H9 (cell line): Measurements from ENCODE around the gene UBQLN3. TPM values are rescaled to one million over a fixed set of nuclear protein-coding genes. Genes with fewer than 3 reads are reported as not detected.

Source experiments
- DNase-seq: peaks from one replicate; pipeline ENCODE4 v3.0.0-alpha.2; 2017
- H2AFZ ChIP-seq: one replicate; pipeline ENCODE4 v1.6.1; 2013; ENCODE audit warnings: mild to moderate bottlenecking, low read length, control low read depth, moderate library complexity
- H2AK5ac ChIP-seq: 2 replicates; pipeline ENCODE4 v1.6.1; 2013; ENCODE audit warnings: low read length, control low read depth, mixed read lengths; ENCODE audit not compliant: insufficient read length
- H2BK120ac ChIP-seq: one replicate; pipeline ENCODE4 v1.6.1; 2013; ENCODE audit warnings: low read depth, mild to moderate bottlenecking, low read length, control low read depth, inconsistent platforms; ENCODE audit not compliant: poor library complexity, severe bottlenecking
- H2BK12ac ChIP-seq: 2 replicates; pipeline ENCODE4 v1.6.1; 2013; ENCODE audit warnings: low read length, control low read depth, mixed read lengths, low read depth; ENCODE audit not compliant: insufficient read length
- H2BK15ac ChIP-seq: 2 replicates; pipeline ENCODE4 v1.6.1; 2013; ENCODE audit warnings: low read depth, low read length, control low read depth
- H2BK20ac ChIP-seq: one replicate; pipeline ENCODE4 v1.6.1; 2013; ENCODE audit warnings: low read depth, mild to moderate bottlenecking, low read length, control low read depth, inconsistent platforms; ENCODE audit not compliant: poor library complexity, severe bottlenecking
- H2BK5ac ChIP-seq: 2 replicates; pipeline ENCODE4 v1.6.1; 2013; ENCODE audit warnings: low read length, control low read depth, mixed read lengths; ENCODE audit not compliant: insufficient read length
- H3K14ac ChIP-seq: 2 replicates; pipeline ENCODE4 v1.6.1; 2013; ENCODE audit warnings: low read length, control low read depth; ENCODE audit not compliant: insufficient read depth
- H3K18ac ChIP-seq: 2 replicates; pipeline ENCODE4 v1.6.1; 2013; ENCODE audit warnings: low read depth, mild to moderate bottlenecking, mixed read lengths, low read length, control low read depth; ENCODE audit not compliant: insufficient read length
- H3K23ac ChIP-seq: 2 replicates; pipeline ENCODE4 v1.6.1; 2013; ENCODE audit warnings: low read length, control low read depth, mixed read lengths, low read depth; ENCODE audit not compliant: insufficient read length
- H3K23me2 ChIP-seq: 2 replicates; pipeline ENCODE4 v1.6.1; 2013; ENCODE audit warnings: low read depth, mild to moderate bottlenecking, mixed read lengths, low read length, control low read depth; ENCODE audit not compliant: insufficient read length, poor library complexity, severe bottlenecking
- H3K27ac ChIP-seq: 2 replicates; pipeline ENCODE4 v1.5.1; 2013; ENCODE audit warnings: low read length, control low read depth, mixed read lengths, low read depth; ENCODE audit not compliant: insufficient read length
- H3K27me3 ChIP-seq: 2 replicates; pipeline ENCODE4 v1.6.1; 2013; ENCODE audit warnings: low read length, control low read depth, inconsistent platforms; ENCODE audit not compliant: insufficient read depth
- H3K4ac ChIP-seq: 2 replicates; pipeline ENCODE4 v1.6.1; 2013; ENCODE audit warnings: low read depth, mild to moderate bottlenecking, control low read depth, inconsistent platforms, low read length, moderate library complexity
- H3K4me1 ChIP-seq: 2 replicates; pipeline ENCODE4 v1.6.1; 2013; ENCODE audit warnings: low read length, control low read depth, inconsistent platforms; ENCODE audit not compliant: insufficient read depth
- H3K4me2 ChIP-seq: 2 replicates; pipeline ENCODE4 v1.6.1; 2013; ENCODE audit warnings: low read length, control low read depth, mixed read lengths; ENCODE audit not compliant: insufficient read length, insufficient read depth
- H3K56ac ChIP-seq: 2 replicates; pipeline ENCODE4 v1.6.1; 2013; ENCODE audit warnings: low read depth, mild to moderate bottlenecking, mixed read lengths, low read length, control low read depth; ENCODE audit not compliant: insufficient read length
- H3K79me1 ChIP-seq: 2 replicates; pipeline ENCODE4 v1.6.1; 2013; ENCODE audit warnings: low read depth, mild to moderate bottlenecking, moderate library complexity, low read length, control low read depth, inconsistent platforms; ENCODE audit not compliant: insufficient read depth, poor library complexity, severe bottlenecking
- H3K79me2 ChIP-seq: 2 replicates; pipeline ENCODE4 v1.6.1; 2013; ENCODE audit warnings: low read length, control low read depth, inconsistent platforms; ENCODE audit not compliant: insufficient read depth
- H3K9ac ChIP-seq: 2 replicates; pipeline ENCODE4 v1.6.1; 2013; ENCODE audit warnings: low read length, control low read depth, mixed read lengths; ENCODE audit not compliant: insufficient read length; ENCODE audit errors: extremely low read depth
- H3K9me3 ChIP-seq: one replicate; pipeline ENCODE4 v1.6.1; 2013; ENCODE audit warnings: low read depth, low read length, inconsistent platforms; ENCODE audit not compliant: control insufficient read depth
- H3T11ph ChIP-seq: one replicate; pipeline ENCODE4 v1.6.1; 2013; ENCODE audit warnings: mild to moderate bottlenecking, low read length, control low read depth, inconsistent platforms
- H4K20me1 ChIP-seq: one replicate; pipeline ENCODE4 v1.6.1; 2013; ENCODE audit not compliant: control insufficient read depth, insufficient read length, insufficient read depth
- H4K5ac ChIP-seq: 2 replicates; pipeline ENCODE4 v1.6.1; 2013; ENCODE audit warnings: low read depth, mild to moderate bottlenecking, mixed read lengths, low read length, control low read depth; ENCODE audit not compliant: insufficient read length
- H4K8ac ChIP-seq: replicated peaks from 2 replicates; pipeline ENCODE4 v1.6.1; 2013; ENCODE audit warnings: low read length, control low read depth, mixed read lengths, low read depth; ENCODE audit not compliant: insufficient read length
- H4K91ac ChIP-seq: 2 replicates; pipeline ENCODE4 v1.6.1; 2013; ENCODE audit warnings: low read depth, mild to moderate bottlenecking, moderate library complexity, mixed read lengths, low read length, control low read depth; ENCODE audit not compliant: insufficient read length
- H3K27ac Mint-ChIP-seq, 3 experiments: 2 replicates in 2 of 3; 3 replicates in 1 of 3; pipeline ENCODE4 v1.8.0; 2020 to 2021; ENCODE audit warnings: mixed read lengths in 3 of 3, mild to moderate bottlenecking in 1 of 3, moderate library complexity in 1 of 3
- H3K27me3 Mint-ChIP-seq: 2 replicates; pipeline ENCODE4 v1.8.0; 2021; ENCODE audit warnings: low read depth, mild to moderate bottlenecking, moderate library complexity, mixed read lengths
- H3K36me3 Mint-ChIP-seq, 3 experiments: 2 replicates in 2 of 3; 3 replicates in 1 of 3; pipeline ENCODE4 v1.8.0; 2020 to 2021; ENCODE audit warnings: low read depth in 3 of 3, mixed read lengths in 3 of 3; ENCODE audit not compliant: insufficient read depth in 1 of 3
- H3K4me1 Mint-ChIP-seq, 2 experiments: 2 replicates each; pipeline ENCODE4 v1.8.0; 2020; ENCODE audit warnings: mixed read lengths in 2 of 2
- H3K4me3 Mint-ChIP-seq, 2 experiments: 2 replicates in 1 of 2; 3 replicates in 1 of 2; pipeline ENCODE4 v1.8.0; 2020 to 2021; ENCODE audit warnings: mild to moderate bottlenecking in 2 of 2, mixed read lengths in 2 of 2, moderate library complexity in 1 of 2
- H3K9me3 Mint-ChIP-seq, 2 experiments: 2 replicates in 1 of 2; 3 replicates in 1 of 2; pipeline ENCODE4 v1.8.0; 2020; ENCODE audit warnings: mild to moderate bottlenecking in 2 of 2, mixed read lengths in 2 of 2, moderate library complexity in 1 of 2
- WGBS: extraction: QIAGEN DNeasy Blood & Tissue Kit; methylation state at CpG from one replicate; pipeline ENCODE4 v1.1.7; 2013; ENCODE audit warnings: missing lambda C conversion rate, low lambda C conversion rate, mixed read lengths; ENCODE audit not compliant: insufficient read length; ENCODE audit errors: extremely low coverage; 5-methylcytosine and 5-hydroxymethylcytosine counted together
- total RNA-seq: library from RNA; stranded (reverse); gene quantifications from 2 replicates; pipeline ENCODE4 v1.2.1, GENCODE V29; 2021
- TF ChIP-seq, protein P1 (sequence below): fragments of 200-600 bp; sonication (generic); conservative IDR thresholded peaks from 3 replicates; pipeline ENCODE4 v1.8.0; 2021; ENCODE audit warnings: antibody characterized with exemption, mild to moderate bottlenecking

The UBQLN3 gene
- total RNA-seq, 1 experiment from 2014 or later = not detected

DNA sequence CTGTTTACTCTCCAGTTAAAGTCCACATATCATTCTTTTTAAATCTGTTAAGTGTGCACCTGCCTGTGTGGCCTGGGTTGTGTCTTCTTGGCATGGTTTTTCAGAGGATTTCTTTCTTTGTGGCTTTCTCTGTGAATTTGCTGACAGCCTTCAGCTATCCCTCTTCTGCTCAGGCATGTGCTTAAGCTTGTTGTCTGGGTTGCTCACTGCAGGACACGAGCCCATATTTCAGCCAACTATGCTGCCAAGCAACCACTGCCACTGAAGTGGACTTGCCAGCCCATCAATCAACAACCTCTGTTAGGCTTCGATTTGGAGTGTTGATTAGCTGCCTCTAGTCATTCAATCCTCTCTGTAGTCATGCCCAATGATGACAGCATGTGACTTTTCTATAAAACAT lies 42.2 kb downstream of the UBQLN3 start:
- no peak overlapping the region for H3K27ac Mint-ChIP-seq
- no peaks in the 10 kb centered on the region for H3K23me2 ChIP-seq
- H4K20me1 ChIP-seq = no peaks in the 10 kb centered on the region
- no peaks in the 10 kb centered on the region for H3K27me3 ChIP-seq
- no peaks in the 10 kb centered on the region; the same call in 1 of the 2 replicates for H3K4me1 ChIP-seq
- H2BK15ac ChIP-seq = no peak overlapping the region
- TF ChIP-seq, protein P1, sequence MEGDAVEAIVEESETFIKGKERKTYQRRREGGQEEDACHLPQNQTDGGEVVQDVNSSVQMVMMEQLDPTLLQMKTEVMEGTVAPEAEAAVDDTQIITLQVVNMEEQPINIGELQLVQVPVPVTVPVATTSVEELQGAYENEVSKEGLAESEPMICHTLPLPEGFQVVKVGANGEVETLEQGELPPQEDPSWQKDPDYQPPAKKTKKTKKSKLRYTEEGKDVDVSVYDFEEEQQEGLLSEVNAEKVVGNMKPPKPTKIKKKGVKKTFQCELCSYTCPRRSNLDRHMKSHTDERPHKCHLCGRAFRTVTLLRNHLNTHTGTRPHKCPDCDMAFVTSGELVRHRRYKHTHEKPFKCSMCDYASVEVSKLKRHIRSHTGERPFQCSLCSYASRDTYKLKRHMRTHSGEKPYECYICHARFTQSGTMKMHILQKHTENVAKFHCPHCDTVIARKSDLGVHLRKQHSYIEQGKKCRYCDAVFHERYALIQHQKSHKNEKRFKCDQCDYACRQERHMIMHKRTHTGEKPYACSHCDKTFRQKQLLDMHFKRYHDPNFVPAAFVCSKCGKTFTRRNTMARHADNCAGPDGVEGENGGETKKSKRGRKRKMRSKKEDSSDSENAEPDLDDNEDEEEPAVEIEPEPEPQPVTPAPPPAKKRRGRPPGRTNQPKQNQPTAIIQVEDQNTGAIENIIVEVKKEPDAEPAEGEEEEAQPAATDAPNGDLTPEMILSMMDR = no peak
- no peak overlapping the region for H3T11ph ChIP-seq
- no peak overlapping the region for H2BK120ac ChIP-seq
- H2AFZ ChIP-seq = no peak overlapping the region
- H3K9ac ChIP-seq = no peak overlapping the region
- no peak overlapping the region for H4K91ac ChIP-seq
- H2AK5ac ChIP-seq = no peak overlapping the region
- DNase-seq = no peak
- H2BK12ac ChIP-seq = no peak overlapping the region
- no peak overlapping the region for H4K8ac ChIP-seq
- H2BK5ac ChIP-seq = no peak overlapping the region
- no peak overlapping the region for H3K18ac ChIP-seq
- no peak overlapping the region for H3K4me2 ChIP-seq
- 0 out of 7 replicates have a peak, but pooled peaks cover 0 to 1% (median 0%) of the 10 kb centered on the region in 3 experiments for H3K36me3 Mint-ChIP-seq
- no peak overlapping the region for H4K5ac ChIP-seq
- H3K79me2 ChIP-seq = 0 out of 2 replicates have a peak, but pooled peaks cover 2% of the 10 kb centered on the region
- no peak overlapping the region for H3K4ac ChIP-seq
- no peaks in the 10 kb centered on the region for H3K27me3 Mint-ChIP-seq
- no peaks in the 10 kb centered on the region for H3K9me3 Mint-ChIP-seq
- no peak overlapping the region for H3K56ac ChIP-seq
- H3K14ac ChIP-seq = no peak overlapping the region
- no peak overlapping the region for H3K4me3 Mint-ChIP-seq
- H2BK20ac ChIP-seq = no peak overlapping the region
- H3K4me1 Mint-ChIP-seq = no peaks in the 10 kb centered on the region
- H3K79me1 ChIP-seq = no peaks in the 10 kb centered on the region
- no peak overlapping the region for H3K27ac ChIP-seq
- H3K9me3 ChIP-seq = no peaks in the 10 kb centered on the region
- H3K23ac ChIP-seq = no peak overlapping the region
- WGBS = no CpG with 5 or more reads among the region's 2 CpGs
